ENCODE data around the gene ARID3A.

ARID3A gene

GRCh38 chr19:931860-932647 is 6.2 kb downstream of the ARID3A start:
- DNase-seq: no peak

GRCh38 chr19:932648-933552 is 7.1 kb downstream of the ARID3A start:
- peak; percentile 79 for DNase-seq

- no peak for DNase-seq
Observed at GRCh38 chr19:933553-933882, 7.7 kb downstream of the ARID3A start.

GRCh38 chr19:934197-934840 is 8.5 kb downstream of the ARID3A start:
- DNase-seq: no peak

- DNase-seq: peak; percentile 31
Observed at GRCh38 chr19:934865-935479, 9.1 kb downstream of the ARID3A start.

GRCh38 chr19:936175-936546 is 10.3 kb downstream of the ARID3A start:
- no peak for DNase-seq

GRCh38 chr19:937259-937694 is 11.4 kb downstream of the ARID3A start:
- DNase-seq: no peak

- no peak for DNase-seq
Observed at GRCh38 chr19:938233-938923, 12.5 kb downstream of the ARID3A start.

GRCh38 chr19:939439-939838 is 13.6 kb downstream of the ARID3A start:
- no peak for DNase-seq

GRCh38 chr19:939922-940321 is 14.1 kb downstream of the ARID3A start:
- no peak for DNase-seq

- no peak for DNase-seq
Observed at GRCh38 chr19:940591-941291, 14.9 kb downstream of the ARID3A start.

- DNase-seq: no peak
Observed at GRCh38 chr19:941292-942132, 15.7 kb downstream of the ARID3A start.

GRCh38 chr19:942133-942645 is 16.4 kb downstream of the ARID3A start:
- no peak for DNase-seq

GRCh38 chr19:943551-944170 is 17.8 kb downstream of the ARID3A start:
- DNase-seq: no peak

GRCh38 chr19:944171-944567 is 18.3 kb downstream of the ARID3A start:
- DNase-seq: peak; percentile 39

- DNase-seq: no peak
Observed at GRCh38 chr19:944663-945241, 18.9 kb downstream of the ARID3A start.

- no peak for DNase-seq
Observed at GRCh38 chr19:945401-946252, 19.8 kb downstream of the ARID3A start.

GRCh38 chr19:947090-947706 is 21.4 kb downstream of the ARID3A start:
- no peak for DNase-seq
